ENCODE data around the gene AFF1. TPM values are rescaled to one million over a fixed set of nuclear protein-coding genes. Genes with fewer than 3 reads are reported as not detected.
A peak's percentile ranks its signal among the peaks of the same experiment; 100 is the strongest.

AFF1 gene
- total RNA-seq, 4 donors from 2014 or later = 89.4 to 138 (median 103) TPM

GRCh38 chr4:87105101-87105845, 170.5 kb downstream of the AFF1 start:
- no peak for DNase-seq (ENCODE audit: low spot score)
- no peak for ATAC-seq (ENCODE audit: low FRiP score)
- no peak for TF ChIP-seq CTCF (IDR thresholded peaks at IDR 0.05)

GRCh38 chr4:87108142-87108546, 173.3 kb downstream of the AFF1 start:
- no peak for DNase-seq (ENCODE audit: low spot score)
- TF ChIP-seq CTCF (IDR thresholded peaks at IDR 0.05) = no peak
- ATAC-seq (ENCODE audit: low FRiP score) = peak; percentile 68

- ATAC-seq (ENCODE audit: low FRiP score) (no peak), DNase-seq (ENCODE audit: low spot score) (no peak)
- TF ChIP-seq CTCF (IDR thresholded peaks at IDR 0.05) = no peak
These were observed 174.3 kb downstream of the AFF1 start for GRCh38 chr4:87109121-87109520.

- no peak for TF ChIP-seq CTCF (IDR thresholded peaks at IDR 0.05)
- ATAC-seq (ENCODE audit: low FRiP score) (no peak), DNase-seq (ENCODE audit: low spot score) (no peak)
These were observed 175.1 kb downstream of the AFF1 start for GRCh38 chr4:87109945-87110344.

GRCh38 chr4:87112063-87112462, 177.3 kb downstream of the AFF1 start:
- ATAC-seq (ENCODE audit: low FRiP score) (no peak), DNase-seq (ENCODE audit: low spot score) (no peak)
- TF ChIP-seq CTCF (IDR thresholded peaks at IDR 0.05) = no peak

- ATAC-seq (ENCODE audit: low FRiP score) = peak; percentile 22
These were observed 179.6 kb downstream of the AFF1 start for GRCh38 chr4:87114245-87115062.

More at GRCh38 chr4:87114245-87115062, 179.6 kb downstream of the AFF1 start:
- no peak for DNase-seq (ENCODE audit: low spot score)
- TF ChIP-seq CTCF (IDR thresholded peaks at IDR 0.05) = no peak
